Thyroid gland (tissue), 4 donors: ENCODE results near the gene SIK3. TPM values are rescaled to one million over a fixed set of nuclear protein-coding genes. Genes with fewer than 3 reads are reported as not detected.

ENCODE experiments used
- DNase-seq, 2 donors: peaks; one replicate each; pipeline ENCODE4 v3.0.0-alpha.2; 2019
- H3K27ac ChIP-seq, 3 donors: fragments of 200-600 bp; sonication (generic); 1 replicate in 2 of 3; 2 replicates in 1 of 3; pipeline ENCODE4 v1.5.1; 2016 to 2019; ENCODE audit warnings: mild to moderate bottlenecking in 1 of 3, moderate library complexity in 1 of 3
- H3K27me3 ChIP-seq: fragments of 200-600 bp; sonication (generic); one replicate; pipeline ENCODE4 v1.5.1; 2019
- H3K36me3 ChIP-seq, 2 donors: fragments of 200-600 bp; sonication (generic); one replicate each; pipeline ENCODE4 v1.5.1; 2016 to 2019
- H3K4me1 ChIP-seq, 2 donors: fragments of 200-600 bp; sonication (generic); one replicate each; pipeline ENCODE4 v1.5.1; 2017 to 2019
- H3K4me3 ChIP-seq, 3 donors: fragments of 200-600 bp; sonication (generic); replicated peaks in 1 of 3; 1 replicate in 2 of 3; 2 replicates in 1 of 3; pipeline ENCODE4 v1.5.1; 2016; ENCODE audit warnings: mild to moderate bottlenecking in 1 of 3
- H3K9me3 ChIP-seq: fragments of 200-600 bp; sonication (generic); one replicate; pipeline ENCODE4 v1.5.1; 2017
- CTCF ChIP-seq, 6 experiments: fragments of 200-600 bp in 3 of 6; fragments of 450-650 bp in 3 of 6; sonication (generic) in 3 of 6; IDR thresholded peaks; one replicate each; pipeline ENCODE4 v1.5.1; 2016 to 2019; ENCODE audit warnings: antibody characterized with exemption in 6 of 6, mild to moderate bottlenecking in 2 of 6, inconsistent platforms in 1 of 6, moderate library complexity in 1 of 6
- POLR2A ChIP-seq, 2 donors: fragments of 450-650 bp; IDR thresholded peaks; one replicate each; pipeline ENCODE4 v1.6.1; 2017; ENCODE audit warnings: antibody characterized with exemption in 2 of 2, mild to moderate bottlenecking in 2 of 2, moderate library complexity in 1 of 2
- WGBS, 2 donors: methylation state at CpG; one replicate each; pipeline ENCODE4 v1.1.5; 2017; 5-methylcytosine and 5-hydroxymethylcytosine counted together
- intact Hi-C: fragments of 100-400 bp; cut with DNase I; formaldehyde crosslinking; loops from one replicate; pipeline ENCODE4 v1.15.1; 2023
- total RNA-seq, 4 donors: library from RNA; depleted of rRNA; stranded (reverse); fragments of >200 nt; gene quantifications; one replicate each; pipeline ENCODE4 v1.2.3, GENCODE V29; 2016

SIK3 gene
- total RNA-seq, 4 donors from 2014 or later = 46.0 to 86.3 (median 71.9) TPM

GRCh38 chr11:117097014-117097388 is 1.2 kb downstream of the SIK3 start:
- intact Hi-C loops = no loop called here
- Histone ChIP-seq H3K27ac (peak overlapping the region; percentile 95 to 98 (median 98)), H3K4me1 (peaks cover 49 to 62% of the 10 kb centered on the region in 2 donors), H3K36me3 (no peaks in the 10 kb centered on the region), H3K4me3 (peak overlapping the region in 2 of 3 donors; percentile 83 to 90), H3K27me3 (no peaks in the 10 kb centered on the region), H3K9me3 (no peaks in the 10 kb centered on the region)
- no peak for DNase-seq
- no peak for TF ChIP-seq POLR2A (IDR thresholded peaks at IDR 0.05)
- no peak for TF ChIP-seq CTCF (IDR thresholded peaks at IDR 0.05)
- 46 to 49% methylated on average over 6 of the region's 6 CpGs for WGBS, 2 donors

- peak; percentile 18 to 23 for DNase-seq
- H3K4me3 ChIP-seq = no peak overlapping the region
- no peaks in the 10 kb centered on the region for H3K9me3 ChIP-seq
- TF ChIP-seq CTCF (IDR thresholded peaks at IDR 0.05) = no peak
- TF ChIP-seq POLR2A (IDR thresholded peaks at IDR 0.05) = no peak
- no peaks in the 10 kb centered on the region for H3K27me3 ChIP-seq
- WGBS, 2 donors = 46 to 50% methylated on average over 6 of the region's 6 CpGs
- H3K27ac ChIP-seq = peak overlapping the region; percentile 95 to 98 (median 98)
- peaks cover 49 to 66% of the 10 kb centered on the region in 2 donors for H3K4me1 ChIP-seq
- intact Hi-C loops = no loop called here
- H3K36me3 ChIP-seq = no peaks in the 10 kb centered on the region
These were observed 1.8 kb downstream of the SIK3 start for GRCh38 chr11:117096201-117096991.

DNA sequence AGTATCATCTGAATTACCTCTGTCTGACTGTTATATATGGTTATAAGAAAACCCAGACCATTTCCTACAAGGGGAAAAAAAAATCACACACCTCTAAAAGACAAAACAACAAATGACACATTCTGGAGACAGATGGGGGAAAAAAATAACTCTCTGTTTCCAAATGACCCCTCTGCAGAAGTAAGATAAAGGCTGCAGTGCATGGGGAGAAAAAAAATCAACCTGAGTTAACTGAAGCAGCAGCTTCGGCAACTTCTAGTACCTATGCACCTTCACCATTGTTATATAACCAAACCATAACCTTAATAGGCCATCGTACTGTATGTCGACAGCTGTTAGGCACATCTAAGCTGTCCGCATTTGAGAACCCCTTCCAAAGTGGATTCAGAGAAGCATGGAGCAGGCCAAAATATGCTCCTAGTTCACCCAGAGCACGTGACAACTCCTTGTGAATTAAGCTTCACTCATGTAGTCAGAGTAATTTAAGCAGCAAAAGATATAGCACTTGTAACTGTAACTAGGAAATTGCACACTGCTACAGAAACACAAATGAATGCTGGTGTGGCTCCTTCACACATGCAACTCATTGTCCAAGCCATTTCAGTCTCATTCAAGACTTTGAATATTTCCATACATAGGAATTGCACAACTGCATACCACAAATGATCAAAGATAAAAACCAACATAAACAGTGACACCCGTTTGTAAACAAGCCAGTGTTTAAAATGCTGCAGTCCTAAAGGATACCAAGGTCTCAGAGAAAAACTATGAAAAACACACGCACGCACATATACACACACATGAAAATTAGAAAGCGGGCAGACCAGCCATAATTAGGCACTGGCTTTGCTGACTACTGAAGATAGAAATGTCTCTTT is 2.7 kb downstream of the SIK3 start:
- no peak overlapping the region for H3K4me3 ChIP-seq
- no peak for TF ChIP-seq POLR2A (IDR thresholded peaks at IDR 0.05)
- TF ChIP-seq CTCF (IDR thresholded peaks at IDR 0.05) = no peak
- H3K27ac ChIP-seq = peak overlapping the region; percentile 61 to 98 (median 98)
- no peaks in the 10 kb centered on the region for H3K36me3 ChIP-seq
- no peak for DNase-seq
- WGBS, 2 donors = 50 to 54% methylated on average over 9 of the region's 9 CpGs
- H3K4me1 ChIP-seq = peaks cover 49 to 68% of the 10 kb centered on the region in 2 donors
- no peaks in the 10 kb centered on the region for H3K27me3 ChIP-seq
- intact Hi-C loops = no loop called here
- no peaks in the 10 kb centered on the region for H3K9me3 ChIP-seq

DNA sequence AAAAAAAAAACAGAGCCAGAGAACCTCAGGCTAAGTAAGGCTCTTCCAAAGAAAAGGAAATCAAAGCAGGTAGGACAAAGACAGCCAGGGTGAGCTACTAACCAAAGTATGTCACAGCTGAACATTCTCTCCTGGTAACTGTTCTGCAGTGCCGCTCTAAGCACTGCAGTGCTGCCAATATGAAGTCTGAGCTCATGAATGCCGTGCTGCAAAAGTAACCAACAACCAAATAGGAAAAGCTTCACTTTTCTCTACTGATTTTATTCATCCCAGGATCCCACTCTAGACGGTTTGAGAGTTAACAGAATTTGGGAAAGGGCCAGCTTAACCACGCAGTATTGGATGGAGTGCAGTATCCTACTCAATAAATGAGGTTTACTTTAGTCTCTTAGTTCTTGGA is 3.5 kb downstream of the SIK3 start:
- intact Hi-C loops = no loop called here
- H3K27ac ChIP-seq = peak overlapping the region; percentile 52 to 98 (median 98)
- peak; percentile 41 to 50 for DNase-seq
- no peaks in the 10 kb centered on the region for H3K9me3 ChIP-seq
- H3K4me3 ChIP-seq = no peak overlapping the region
- peak in 1 of 2 donors; percentile 36 for TF ChIP-seq POLR2A (IDR thresholded peaks at IDR 0.05)
- no peak for TF ChIP-seq CTCF (IDR thresholded peaks at IDR 0.05)
- no peaks in the 10 kb centered on the region for H3K27me3 ChIP-seq
- H3K4me1 ChIP-seq = peaks cover 50 to 68% of the 10 kb centered on the region in 2 donors
- H3K36me3 ChIP-seq = no peaks in the 10 kb centered on the region
- WGBS, 2 donors = 14 to 18% methylated on average over 4 of the region's 4 CpGs
